ENCODE data around the gene NUMB.

Gene NUMB

DNA sequence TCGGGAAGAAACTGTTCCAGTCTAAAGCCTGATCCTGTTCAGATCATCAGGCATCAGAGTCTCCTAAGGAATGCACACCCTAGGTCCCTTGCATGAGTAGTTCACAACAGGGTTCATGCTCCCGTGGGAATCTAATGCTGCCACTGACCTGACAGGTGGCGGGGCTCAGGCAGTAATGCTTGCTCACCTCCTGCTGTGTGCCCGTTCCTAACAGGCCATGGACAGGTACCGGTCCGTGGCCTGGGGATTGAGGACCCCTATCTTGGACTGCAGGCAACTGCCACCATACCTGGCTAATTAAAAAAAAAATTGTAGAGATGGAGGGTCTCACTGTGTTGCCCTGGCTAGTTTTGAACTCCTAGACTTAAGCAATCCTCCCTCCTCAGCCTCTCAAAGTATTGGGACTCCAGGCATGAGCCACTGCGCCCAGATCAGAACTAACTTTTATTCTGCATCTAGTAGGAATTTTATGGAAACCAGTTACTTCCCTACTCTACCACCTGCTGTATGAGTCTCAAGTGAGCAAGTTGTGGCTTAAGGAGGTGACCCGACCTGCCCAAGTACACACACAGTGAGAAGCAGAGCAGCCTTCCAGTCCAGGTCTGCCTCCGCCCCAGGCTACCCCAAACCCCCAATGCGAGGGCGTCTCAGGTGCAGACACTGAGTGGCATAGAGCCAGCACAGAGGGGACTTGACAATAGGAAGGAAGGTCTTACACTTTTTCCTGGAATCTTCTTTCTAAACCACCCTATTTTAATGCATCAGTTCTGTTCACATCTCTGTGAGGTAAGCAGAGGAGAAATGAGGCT, 223.6 kb downstream of the NUMB start:
- no peak for DNase-seq (ENCODE audit: low read depth in 1 of 2, low spot score in 1 of 2)

DNA sequence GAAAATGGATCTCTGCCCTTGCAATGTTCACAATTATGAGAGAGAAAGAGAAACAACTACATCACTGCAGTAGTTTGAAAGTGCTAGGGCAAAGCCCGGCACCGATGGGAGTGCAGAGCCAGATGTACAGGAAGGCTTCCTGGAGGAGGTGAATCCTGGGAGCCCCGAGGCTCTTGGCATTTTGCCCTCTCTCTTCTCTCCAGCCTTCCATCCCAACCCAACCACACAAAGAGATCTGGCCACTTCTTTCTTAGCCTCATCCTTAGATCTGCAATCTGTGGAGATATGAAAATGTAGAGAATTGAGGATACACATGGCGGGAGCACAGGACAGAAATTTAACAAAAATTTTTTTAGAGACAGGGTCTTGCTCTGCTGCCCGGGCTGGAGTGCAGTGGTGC, 224.3 kb downstream of the NUMB start:
- no peak for DNase-seq (ENCODE audit: low read depth in 1 of 2, low spot score in 1 of 2)

DNA sequence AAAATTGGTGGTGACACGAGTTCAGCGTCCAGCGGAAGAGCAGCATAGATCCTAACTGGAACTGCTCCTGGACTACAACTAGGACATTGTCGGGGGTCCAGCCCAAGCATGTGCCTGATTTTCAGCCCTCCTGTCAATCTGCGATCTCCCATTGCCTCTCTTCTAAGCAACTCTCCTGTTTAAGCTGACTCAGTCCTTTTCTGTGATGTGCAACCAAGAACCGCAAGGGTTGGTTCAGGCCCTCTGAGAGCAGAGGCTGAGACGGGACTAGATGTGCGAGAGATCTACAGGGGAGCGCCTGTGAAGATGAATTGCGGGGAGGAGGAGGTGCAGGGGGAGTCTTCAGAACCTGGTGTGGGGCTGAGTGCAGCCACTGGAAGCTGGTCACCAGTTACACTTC, 224.8 kb downstream of the NUMB start:
- no peak for DNase-seq (ENCODE audit: low read depth in 1 of 2, low spot score in 1 of 2)

DNA sequence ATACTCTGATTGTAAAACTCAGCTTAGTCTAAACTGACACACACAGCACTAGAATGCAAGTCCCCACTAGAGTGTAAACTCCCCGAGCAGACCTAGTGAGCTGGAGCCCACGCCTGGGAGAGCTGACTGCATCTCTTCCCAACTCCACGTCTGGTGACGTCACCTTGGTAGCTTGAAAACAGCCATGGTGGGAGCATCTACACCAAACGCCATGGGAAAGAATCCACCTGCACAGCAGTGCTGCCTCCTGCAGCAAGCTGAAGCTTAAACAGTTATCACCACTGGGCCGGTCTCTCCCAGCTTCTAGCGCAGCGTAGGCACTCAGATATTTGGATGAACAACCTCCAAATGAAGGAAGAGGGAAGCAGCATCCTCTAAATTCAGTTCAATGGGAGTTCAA, 225.4 kb downstream of the NUMB start:
- no peak for DNase-seq (ENCODE audit: low read depth in 1 of 2, low spot score in 1 of 2)

DNA sequence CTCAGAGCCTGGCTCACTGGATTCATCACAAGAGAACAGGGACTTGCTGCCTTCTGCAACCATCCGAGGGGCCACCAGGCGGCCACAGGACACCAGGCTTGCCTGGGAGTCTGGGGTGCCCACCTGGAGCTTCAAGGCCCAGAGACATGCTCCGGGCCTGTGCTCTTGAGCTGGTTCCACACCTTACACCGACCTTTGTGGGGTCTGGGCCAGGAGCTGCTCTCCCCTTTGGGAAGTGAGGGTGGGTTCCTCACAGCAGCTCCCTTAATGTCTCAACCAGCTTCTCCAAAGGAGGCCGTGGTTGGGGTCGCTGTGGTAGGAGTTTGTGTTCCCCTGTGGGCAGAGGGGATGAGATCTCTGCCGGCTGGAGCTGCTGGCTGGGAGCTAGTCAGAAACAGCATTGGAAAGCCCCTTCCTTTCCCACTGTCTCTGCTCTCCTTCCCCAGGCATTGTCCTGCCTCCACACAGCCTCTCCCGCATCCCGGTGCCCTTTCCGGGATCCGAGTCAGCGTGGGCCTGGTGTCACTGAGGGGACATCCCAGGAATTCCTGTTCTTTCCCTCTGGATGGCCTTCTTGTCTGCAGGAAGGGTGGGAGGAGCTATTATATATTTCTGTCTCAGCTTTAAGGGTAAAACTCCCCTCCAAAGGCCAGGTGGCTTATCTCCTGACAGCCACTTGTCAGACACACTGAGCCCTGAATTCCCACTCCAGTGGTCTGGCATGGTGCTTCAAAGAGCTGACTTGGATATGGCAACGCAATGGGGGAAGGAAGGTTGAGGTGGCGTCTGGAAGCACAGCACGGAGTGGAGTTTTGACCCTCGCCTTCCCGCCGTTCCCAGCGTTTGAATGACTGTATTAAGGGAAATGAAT, 226.1 kb downstream of the NUMB start:
- no peak for DNase-seq (ENCODE audit: low read depth in 1 of 2, low spot score in 1 of 2)

DNA sequence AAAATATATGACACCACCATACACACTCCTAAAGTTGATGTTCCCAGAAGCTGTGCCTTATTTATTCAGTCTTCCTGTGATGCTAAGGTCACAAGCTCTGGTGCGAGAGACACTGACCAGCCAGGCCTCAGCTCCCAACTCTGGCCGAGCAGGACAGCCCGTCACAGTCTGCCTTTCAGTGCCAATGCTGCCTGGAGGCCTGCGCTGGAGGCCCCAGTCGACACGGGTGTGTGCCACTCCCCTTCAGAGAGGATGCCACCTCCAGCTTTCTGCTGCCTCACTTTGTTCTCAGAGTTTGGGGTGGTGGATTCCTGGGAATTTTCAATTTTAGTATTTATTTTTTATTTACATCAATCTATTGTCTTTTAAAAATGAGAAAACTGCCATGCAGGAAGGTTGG, 228.3 kb downstream of the NUMB start:
- DNase-seq (ENCODE audit: low read depth in 1 of 2, low spot score in 1 of 2) = no peak

DNA sequence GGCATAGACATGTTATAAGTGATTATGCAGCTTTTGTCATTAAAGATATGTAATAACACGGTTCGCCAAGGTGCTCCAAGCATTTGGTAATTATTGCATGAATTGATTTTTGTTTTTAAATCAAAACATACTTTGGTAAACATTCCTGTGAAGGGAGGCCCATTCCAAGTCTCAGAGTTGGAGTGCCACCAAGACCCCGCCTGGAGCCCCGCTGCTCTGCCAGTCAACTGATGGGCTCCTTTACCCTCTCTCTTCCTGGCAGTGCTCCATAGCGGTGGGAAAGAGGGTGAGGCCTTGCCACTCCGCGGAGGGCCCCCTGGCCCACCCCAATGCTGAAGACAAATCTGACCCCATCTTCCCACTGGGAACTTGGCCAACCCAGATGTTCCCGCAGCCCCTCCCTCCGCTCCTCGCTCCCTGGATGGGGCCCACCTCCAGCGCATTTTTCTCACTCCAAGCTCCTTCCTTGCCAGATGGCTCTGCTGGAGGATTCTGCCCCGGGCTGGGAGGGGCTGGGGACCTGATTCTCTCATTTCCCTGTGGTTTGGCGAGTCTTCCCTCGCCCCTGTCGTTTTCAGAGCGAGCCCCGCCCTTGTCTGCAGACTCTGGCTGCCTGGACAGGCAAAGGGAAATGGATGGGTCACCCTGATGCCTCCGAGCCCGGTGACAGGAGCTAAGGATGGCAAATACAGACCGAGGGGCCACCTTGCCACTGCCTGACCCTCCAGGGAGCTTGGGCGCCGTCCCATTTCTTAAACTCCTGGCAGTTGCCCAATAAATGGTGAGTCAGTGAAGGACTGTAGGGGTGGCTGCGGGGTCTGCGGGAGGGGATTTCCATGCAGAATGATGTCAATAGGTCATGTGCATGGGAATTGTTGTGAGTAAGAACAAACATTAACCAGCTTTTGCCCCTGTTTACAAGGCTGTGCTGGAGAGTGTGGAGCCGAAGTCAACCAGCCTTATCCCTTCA, 230.2 kb downstream of the NUMB start:
- no peak for DNase-seq (ENCODE audit: low read depth in 1 of 2, low spot score in 1 of 2)

DNA sequence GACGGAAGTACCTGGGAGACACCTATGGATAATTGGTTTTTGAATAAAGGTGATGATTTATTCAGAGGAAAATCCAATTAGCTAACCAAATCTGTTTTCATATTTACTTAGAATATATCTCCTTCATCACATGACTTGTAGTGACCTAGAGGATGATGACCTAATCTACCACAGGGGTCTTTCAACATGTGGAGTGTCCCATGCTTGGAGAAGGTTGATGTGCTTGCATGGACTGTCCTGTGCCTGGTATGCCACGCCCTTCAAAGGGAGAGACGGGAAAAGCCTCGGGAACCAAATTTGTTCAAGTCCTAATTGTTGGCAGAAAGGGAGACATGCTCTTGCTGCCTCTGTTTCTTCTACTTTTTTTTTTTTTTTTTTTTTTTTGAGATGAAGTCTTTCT, 232.8 kb downstream of the NUMB start:
- DNase-seq (ENCODE audit: low read depth in 1 of 2, low spot score in 1 of 2) = no peak

Measured in stimulated activated CD4-positive, alpha-beta T cell treated with anti-CD3 and anti-CD28 coated beads, Interleukin-15, amount 100 ng/mL, for 1 hour (primary cell).